K562 (cell line): ENCODE results near the gene FKBP3. TPM values are rescaled to one million over a fixed set of nuclear protein-coding genes. Genes with fewer than 3 reads are reported as not detected.

Experiments
- polyA plus RNA-seq, 8 experiments: library from polyadenylated mRNA; depleted of rRNA in 4 of 8; stranded (reverse) in 5 of 8; unstranded in 3 of 8; fragments of >200 nt; fragmentation: Nextera tagmentation in 2 of 8; fragmentation: Illumina TruSeq in 1 of 8; extraction: Ambion mirVana in 2 of 8; extraction: Trizol in 1 of 8; gene quantifications; 2 replicates each; pipeline versions ENCODE4 v1.2.1 to v1.2.3, GENCODE V29; 2011 to 2014; ENCODE audit warnings: inconsistent platforms in 1 of 8, missing spikeins in 1 of 8
- small RNA-seq: library from RNA; depleted of rRNA; stranded (forward); fragments of <200 nt; gene quantifications from one replicate; pipeline ENCODE3, GENCODE V24; 2014
- total RNA-seq, 7 experiments: library from RNA; depleted of rRNA in 6 of 7; stranded (reverse); fragments of >200 nt in 6 of 7; fragmentation: Illumina TruSeq in 2 of 7; extraction: Trizol in 2 of 7; gene quantifications; 2 replicates each; pipeline versions ENCODE4 v1.2.1 to v1.2.3, GENCODE V29; 2011 to 2021; ENCODE audit warnings: low replicate concordance in 1 of 7

FKBP3 gene
- total and polyA plus RNA-seq, 9 of the 15 experiments (the other 6 are each of a cell fraction or from before 2014, with no cell fraction given): 43.6 to 107 (median 65.2) TPM

Small RNA genes within 50 kb of the gene (small RNA-seq; reads per million reads assigned to genes)
- gene RF00151 (0.26 reads per million), gene SNORD127 (737 reads per million, percentile 99 among the genes with 10 or more reads in this experiment)

Other genes starting within 250 kb of the FKBP3 start
- 1.3 and 1.8 TPM in 2 replicates for gene KLHL28, start 172.5 kb downstream of the FKBP3 start, total RNA-seq (2014; rRNA removed)
- 5.5 and 7.3 TPM in 2 replicates for gene KLHL28, start 172.5 kb downstream of the FKBP3 start, total RNA-seq (2014; rRNA removed; fragmentation: Illumina TruSeq; extraction: Trizol)
- gene KLHL28, start 172.5 kb downstream of the FKBP3 start, total RNA-seq (2015; rRNA removed; fragmentation: Illumina TruSeq; extraction: Trizol): 4.1 and 4.7 TPM in 2 replicates
- gene KLHL28, start 172.5 kb downstream of the FKBP3 start, total RNA-seq (2021): 4.1 and 5.0 TPM in 2 replicates
- 3.8 and 4.3 TPM in 2 replicates for gene KLHL28, start 172.5 kb downstream of the FKBP3 start, polyA plus RNA-seq (2011; rRNA removed)
- 2.9 and 4.4 TPM in 2 replicates for gene KLHL28, start 172.5 kb downstream of the FKBP3 start, polyA plus RNA-seq (2014; fragmentation: Illumina TruSeq; extraction: Trizol)
- gene KLHL28, start 172.5 kb downstream of the FKBP3 start, polyA plus RNA-seq (2014; fragmentation: Nextera tagmentation; extraction: Ambion mirVana): 1 to 10 TPM; 4.8 to 7.5 TPM
- gene KLHL28, start 172.5 kb downstream of the FKBP3 start, polyA plus RNA-seq (2014; rRNA removed): 1.1 TPM in 2 replicates
- gene TOGARAM1, start 172.3 kb downstream of the FKBP3 start, total RNA-seq (2014; rRNA removed): 2.3 and 2.4 TPM in 2 replicates
- gene TOGARAM1, start 172.3 kb downstream of the FKBP3 start, total RNA-seq (2014; rRNA removed; fragmentation: Illumina TruSeq; extraction: Trizol): 4.9 and 5.6 TPM in 2 replicates
- 6.4 and 7.0 TPM in 2 replicates for gene TOGARAM1, start 172.3 kb downstream of the FKBP3 start, total RNA-seq (2015; rRNA removed; fragmentation: Illumina TruSeq; extraction: Trizol)
- 3.2 and 3.7 TPM in 2 replicates for gene TOGARAM1, start 172.3 kb downstream of the FKBP3 start, total RNA-seq (2021)
- gene TOGARAM1, start 172.3 kb downstream of the FKBP3 start, polyA plus RNA-seq (2011; rRNA removed): 5.6 and 5.8 TPM in 2 replicates
- gene TOGARAM1, start 172.3 kb downstream of the FKBP3 start, polyA plus RNA-seq (2014; fragmentation: Illumina TruSeq; extraction: Trizol): 2.6 and 3.8 TPM in 2 replicates
- gene TOGARAM1, start 172.3 kb downstream of the FKBP3 start, polyA plus RNA-seq (2014; fragmentation: Nextera tagmentation; extraction: Ambion mirVana): 1 to 10 TPM; 1.3 to 1.6 TPM
- gene TOGARAM1, start 172.3 kb downstream of the FKBP3 start, polyA plus RNA-seq (2014; rRNA removed): 1.7 and 3.4 TPM in 2 replicates
- gene PRPF39, start 50.4 kb downstream of the FKBP3 start, total RNA-seq (2014; rRNA removed): 16.8 and 20.7 TPM in 2 replicates
- 30.3 and 31.5 TPM in 2 replicates for gene PRPF39, start 50.4 kb downstream of the FKBP3 start, total RNA-seq (2014; rRNA removed; fragmentation: Illumina TruSeq; extraction: Trizol)
- gene PRPF39, start 50.4 kb downstream of the FKBP3 start, total RNA-seq (2015; rRNA removed; fragmentation: Illumina TruSeq; extraction: Trizol): 31.7 and 34.4 TPM in 2 replicates
- 28.9 and 34.1 TPM in 2 replicates for gene PRPF39, start 50.4 kb downstream of the FKBP3 start, total RNA-seq (2021)
- 50.4 and 57.6 TPM in 2 replicates for gene PRPF39, start 50.4 kb downstream of the FKBP3 start, polyA plus RNA-seq (2011; rRNA removed)
- 20.9 and 24.8 TPM in 2 replicates for gene PRPF39, start 50.4 kb downstream of the FKBP3 start, polyA plus RNA-seq (2014; fragmentation: Illumina TruSeq; extraction: Trizol)
- gene PRPF39, start 50.4 kb downstream of the FKBP3 start, polyA plus RNA-seq (2014; fragmentation: Nextera tagmentation; extraction: Ambion mirVana): 10 to 100 TPM; 13.3 to 21.2 TPM
- 23.7 and 27.9 TPM in 2 replicates for gene PRPF39, start 50.4 kb downstream of the FKBP3 start, polyA plus RNA-seq (2014; rRNA removed)
- 5.4 and 6.8 TPM in 2 replicates for gene FANCM, start 1.4 kb upstream of the FKBP3 start, total RNA-seq (2014; rRNA removed)
- 12.8 and 13.7 TPM in 2 replicates for gene FANCM, start 1.4 kb upstream of the FKBP3 start, total RNA-seq (2014; rRNA removed; fragmentation: Illumina TruSeq; extraction: Trizol)
- gene FANCM, start 1.4 kb upstream of the FKBP3 start, total RNA-seq (2015; rRNA removed; fragmentation: Illumina TruSeq; extraction: Trizol): 10.5 and 11.7 TPM in 2 replicates
- 10.7 and 14.4 TPM in 2 replicates for gene FANCM, start 1.4 kb upstream of the FKBP3 start, total RNA-seq (2021)
- 7.4 and 9.7 TPM in 2 replicates for gene FANCM, start 1.4 kb upstream of the FKBP3 start, polyA plus RNA-seq (2011; rRNA removed)
- 5.1 and 6.2 TPM in 2 replicates for gene FANCM, start 1.4 kb upstream of the FKBP3 start, polyA plus RNA-seq (2014; fragmentation: Illumina TruSeq; extraction: Trizol)
- 1 to 10 TPM; 6.1 TPM for gene FANCM, start 1.4 kb upstream of the FKBP3 start, polyA plus RNA-seq (2014; fragmentation: Nextera tagmentation; extraction: Ambion mirVana)
- 4.0 and 5.1 TPM in 2 replicates for gene FANCM, start 1.4 kb upstream of the FKBP3 start, polyA plus RNA-seq (2014; rRNA removed)
- 18.0 and 20.0 TPM in 2 replicates for gene MIS18BP1, start 118.7 kb upstream of the FKBP3 start, total RNA-seq (2014; rRNA removed)
- 29.1 and 36.3 TPM in 2 replicates for gene MIS18BP1, start 118.7 kb upstream of the FKBP3 start, total RNA-seq (2014; rRNA removed; fragmentation: Illumina TruSeq; extraction: Trizol)
- gene MIS18BP1, start 118.7 kb upstream of the FKBP3 start, total RNA-seq (2015; rRNA removed; fragmentation: Illumina TruSeq; extraction: Trizol): 23.6 and 25.4 TPM in 2 replicates
- 19.1 TPM in 2 replicates for gene MIS18BP1, start 118.7 kb upstream of the FKBP3 start, total RNA-seq (2021)
- gene MIS18BP1, start 118.7 kb upstream of the FKBP3 start, polyA plus RNA-seq (2011; rRNA removed): 19.9 and 25.5 TPM in 2 replicates
- gene MIS18BP1, start 118.7 kb upstream of the FKBP3 start, polyA plus RNA-seq (2014; fragmentation: Illumina TruSeq; extraction: Trizol): 22.3 and 26.4 TPM in 2 replicates
- 1 to 10 TPM; 5.0 to 5.5 TPM for gene MIS18BP1, start 118.7 kb upstream of the FKBP3 start, polyA plus RNA-seq (2014; fragmentation: Nextera tagmentation; extraction: Ambion mirVana)
- gene MIS18BP1, start 118.7 kb upstream of the FKBP3 start, polyA plus RNA-seq (2014; rRNA removed): 17.5 and 18.0 TPM in 2 replicates